ENCODE measurements around the gene ZNF385B. TPM values are rescaled to one million over a fixed set of nuclear protein-coding genes. Genes with fewer than 3 reads are reported as not detected.

ZNF385B gene
- total RNA-seq, 3 donors from 2014 or later = 3.4 to 8.8 (median 4.5) TPM

GRCh38 chr2:179751163-179751809 is 110.1 kb downstream of the ZNF385B start:
- Histone ChIP-seq H3K4me1 (no peaks in the 10 kb centered on the region), H3K27me3 (no peaks in the 10 kb centered on the region), H3K36me3 (no peaks in the 10 kb centered on the region), H3K4me3 (no peak overlapping the region), H3K9me3 (no peaks in the 10 kb centered on the region), H3K27ac (no peak overlapping the region)
- intact Hi-C loops (cut with DNase I; ENCODE audit: low total_unique reads) = loop anchor here (10.0 kb wide), 1 partner anchor 326 kb away; no protein-coding TSS in a partner anchor
- no peak for TF ChIP-seq POLR2AphosphoS5 (IDR thresholded peaks at IDR 0.05)
- TF ChIP-seq POLR2A (IDR thresholded peaks at IDR 0.05) = no peak
- TF ChIP-seq CTCF (IDR thresholded peaks at IDR 0.05) = peak; percentile 49 to 79 (median 65)
- no peak for DNase-seq (ENCODE audit: low spot score in 2 of 2)

- TF ChIP-seq POLR2A (IDR thresholded peaks at IDR 0.05) (no peak), CTCF (IDR thresholded peaks at IDR 0.05) (no peak), POLR2AphosphoS5 (IDR thresholded peaks at IDR 0.05) (no peak)
- no peaks in the 10 kb centered on the region for H3K36me3 ChIP-seq
- intact Hi-C loops (cut with DNase I; ENCODE audit: low total_unique reads) = no loop called here
- DNase-seq (ENCODE audit: low spot score in 2 of 2) = no peak
- no peaks in the 10 kb centered on the region for H3K4me1 ChIP-seq
- H3K27ac ChIP-seq = no peak overlapping the region
- no peak overlapping the region for H3K4me3 ChIP-seq
- no peaks in the 10 kb centered on the region for H3K9me3 ChIP-seq
- H3K27me3 ChIP-seq = no peaks in the 10 kb centered on the region
These were observed 112.2 kb downstream of the ZNF385B start for GRCh38 chr2:179749210-179749609.

GRCh38 chr2:179746981-179747380 is 114.4 kb downstream of the ZNF385B start:
- Histone ChIP-seq H3K27me3 (no peaks in the 10 kb centered on the region), H3K4me1 (no peaks in the 10 kb centered on the region), H3K36me3 (no peaks in the 10 kb centered on the region), H3K4me3 (no peak overlapping the region), H3K9me3 (no peaks in the 10 kb centered on the region), H3K27ac (no peak overlapping the region)
- TF ChIP-seq POLR2AphosphoS5 (IDR thresholded peaks at IDR 0.05) = no peak
- no peak for TF ChIP-seq POLR2A (IDR thresholded peaks at IDR 0.05)
- TF ChIP-seq CTCF (IDR thresholded peaks at IDR 0.05) = no peak
- DNase-seq (ENCODE audit: low spot score in 2 of 2) = no peak
- intact Hi-C loops (cut with DNase I; ENCODE audit: low total_unique reads) = no loop called here

- H3K4me3 ChIP-seq = peak overlapping the region in 1 of 3 donors; percentile 55
- H3K36me3 ChIP-seq = no peaks in the 10 kb centered on the region
- intact Hi-C loops (cut with DNase I; ENCODE audit: low total_unique reads) = no loop called here
- no peak overlapping the region for H3K27ac ChIP-seq
- H3K4me1 ChIP-seq = no peaks in the 10 kb centered on the region
- no peaks in the 10 kb centered on the region for H3K27me3 ChIP-seq
- no peak for DNase-seq (ENCODE audit: low spot score in 2 of 2)
- H3K9me3 ChIP-seq = no peaks in the 10 kb centered on the region
- TF ChIP-seq POLR2AphosphoS5 (IDR thresholded peaks at IDR 0.05) (no peak), CTCF (IDR thresholded peaks at IDR 0.05) (no peak), POLR2A (IDR thresholded peaks at IDR 0.05) (no peak)
These were observed 115.7 kb downstream of the ZNF385B start for GRCh38 chr2:179745635-179746256.

GRCh38 chr2:179744401-179744800 is 117.0 kb downstream of the ZNF385B start:
- Histone ChIP-seq H3K27ac (no peak overlapping the region), H3K36me3 (no peaks in the 10 kb centered on the region), H3K27me3 (no peaks in the 10 kb centered on the region), H3K4me1 (no peaks in the 10 kb centered on the region), H3K9me3 (no peaks in the 10 kb centered on the region), H3K4me3 (peak overlapping the region in 1 of 3 donors; percentile 55)
- TF ChIP-seq CTCF (IDR thresholded peaks at IDR 0.05) (no peak), POLR2A (IDR thresholded peaks at IDR 0.05) (no peak), POLR2AphosphoS5 (IDR thresholded peaks at IDR 0.05) (no peak)
- no peak for DNase-seq (ENCODE audit: low spot score in 2 of 2)
- intact Hi-C loops (cut with DNase I; ENCODE audit: low total_unique reads) = no loop called here
